Measurements from ENCODE around the gene PCCA.

DNA sequence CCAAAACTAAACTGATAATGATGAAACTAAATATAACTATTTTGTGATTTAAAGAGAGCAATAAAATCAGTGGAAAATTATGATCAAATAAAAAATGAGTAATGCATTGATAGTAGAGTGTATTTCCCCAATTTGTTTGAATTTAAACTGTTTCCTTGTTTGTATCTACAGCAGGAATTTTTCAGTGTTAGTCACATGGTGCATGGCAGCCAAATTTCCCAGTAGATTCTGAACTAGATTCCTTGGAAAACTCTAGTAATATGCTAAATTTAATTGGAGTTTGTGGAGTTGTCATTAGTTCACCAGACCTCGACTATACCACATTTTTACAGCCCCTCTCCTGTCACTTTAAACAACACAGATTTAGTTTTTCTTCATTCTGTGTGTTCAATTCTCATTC is 156.2 kb downstream of the PCCA start:
- TF ChIP-seq, protein P1, sequence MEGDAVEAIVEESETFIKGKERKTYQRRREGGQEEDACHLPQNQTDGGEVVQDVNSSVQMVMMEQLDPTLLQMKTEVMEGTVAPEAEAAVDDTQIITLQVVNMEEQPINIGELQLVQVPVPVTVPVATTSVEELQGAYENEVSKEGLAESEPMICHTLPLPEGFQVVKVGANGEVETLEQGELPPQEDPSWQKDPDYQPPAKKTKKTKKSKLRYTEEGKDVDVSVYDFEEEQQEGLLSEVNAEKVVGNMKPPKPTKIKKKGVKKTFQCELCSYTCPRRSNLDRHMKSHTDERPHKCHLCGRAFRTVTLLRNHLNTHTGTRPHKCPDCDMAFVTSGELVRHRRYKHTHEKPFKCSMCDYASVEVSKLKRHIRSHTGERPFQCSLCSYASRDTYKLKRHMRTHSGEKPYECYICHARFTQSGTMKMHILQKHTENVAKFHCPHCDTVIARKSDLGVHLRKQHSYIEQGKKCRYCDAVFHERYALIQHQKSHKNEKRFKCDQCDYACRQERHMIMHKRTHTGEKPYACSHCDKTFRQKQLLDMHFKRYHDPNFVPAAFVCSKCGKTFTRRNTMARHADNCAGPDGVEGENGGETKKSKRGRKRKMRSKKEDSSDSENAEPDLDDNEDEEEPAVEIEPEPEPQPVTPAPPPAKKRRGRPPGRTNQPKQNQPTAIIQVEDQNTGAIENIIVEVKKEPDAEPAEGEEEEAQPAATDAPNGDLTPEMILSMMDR (IDR thresholded peaks at IDR 0.05): no peak
- TF ChIP-seq POLR2A (IDR thresholded peaks at IDR 0.05): no peak
